HK-2 (cell line): ENCODE results near the gene IRAK3.
A peak's percentile ranks its signal among the peaks of the same experiment; 100 is the strongest.
"Not testable (repeated sequence)": the region's sequence is repeated elsewhere in the genome, so short reads cannot be mapped to it uniquely, and the experiment has no call there.

ENCODE experiments used
- DNase-seq: peaks from one replicate; pipeline ENCODE4 v3.0.0-alpha.2; 2018; ENCODE audit not compliant: unreplicated experiment

Gene IRAK3

GRCh38 chr12:66213011-66213410 is 24.0 kb downstream of the IRAK3 start:
- not testable (repeated sequence) for DNase-seq

- DNase-seq: no peak
These were observed 28.4 kb downstream of the IRAK3 start for GRCh38 chr12:66217342-66217917.

- no peak for DNase-seq
These were observed 39.4 kb downstream of the IRAK3 start for GRCh38 chr12:66228462-66228861.

GRCh38 chr12:66232263-66232662 is 43.2 kb downstream of the IRAK3 start:
- no peak for DNase-seq

GRCh38 chr12:66234037-66234693 is 45.2 kb downstream of the IRAK3 start:
- not testable (repeated sequence) for DNase-seq

GRCh38 chr12:66234773-66235625 is 46.0 kb downstream of the IRAK3 start:
- DNase-seq: peak; percentile 32

- no peak for DNase-seq
These were observed 46.7 kb downstream of the IRAK3 start for GRCh38 chr12:66235626-66236281.

GRCh38 chr12:66236282-66236675 is 47.3 kb downstream of the IRAK3 start:
- DNase-seq: not testable (repeated sequence)

- DNase-seq: no peak
These were observed 48.0 kb downstream of the IRAK3 start for GRCh38 chr12:66236969-66237368.

- no peak for DNase-seq
These were observed 48.6 kb downstream of the IRAK3 start for GRCh38 chr12:66237505-66238175.

GRCh38 chr12:66239295-66239694 is 50.3 kb downstream of the IRAK3 start:
- DNase-seq: no peak

- no peak for DNase-seq
These were observed 51.2 kb downstream of the IRAK3 start for GRCh38 chr12:66240096-66240820.

GRCh38 chr12:66241061-66242043 is 52.3 kb downstream of the IRAK3 start:
- DNase-seq: no peak

- DNase-seq: no peak
These were observed 53.3 kb downstream of the IRAK3 start for GRCh38 chr12:66242311-66242710.

- no peak for DNase-seq
These were observed 54.9 kb downstream of the IRAK3 start for GRCh38 chr12:66243911-66244310.

GRCh38 chr12:66244446-66244845 is 55.4 kb downstream of the IRAK3 start:
- no peak for DNase-seq

GRCh38 chr12:66247741-66248140 is 58.7 kb downstream of the IRAK3 start:
- DNase-seq: no peak

- no peak for DNase-seq
These were observed 62.0 kb downstream of the IRAK3 start for GRCh38 chr12:66251049-66251448.

- DNase-seq: no peak
These were observed 63.8 kb downstream of the IRAK3 start for GRCh38 chr12:66252771-66253170.

GRCh38 chr12:66255737-66256136 is 66.7 kb downstream of the IRAK3 start:
- DNase-seq: no peak
